PC-3 (cell line): ENCODE data around the gene CDR2L.

Source experiments
- CTCF ChIP-seq: fragments of 300-600 bp; sonication (generic); conservative IDR thresholded peaks from 2 replicates; pipeline ENCODE4 v1.5.1; 2017; ENCODE audit warnings: antibody characterized with exemption, low read depth, mild to moderate bottlenecking, low read length
- EZH2 ChIP-seq: fragments of 300-600 bp; sonication (generic); IDR thresholded peaks from one replicate; pipeline ENCODE4 v1.6.1; 2017; ENCODE audit warnings: antibody characterized with exemption, mild to moderate bottlenecking, low read length; ENCODE audit not compliant: unreplicated experiment
- EZH2phosphoT487 ChIP-seq: fragments of 300-600 bp; sonication (generic); IDR thresholded peaks from 2 replicates; pipeline ENCODE4 v1.6.1; 2018; ENCODE audit warnings: mild to moderate bottlenecking, antibody characterized with exemption, low read length, borderline replicate concordance

GRCh38 chr17:75031972-75032719 lies 44.7 kb downstream of the CDR2L start:
- TF ChIP-seq CTCF (no peak), EZH2phosphoT487 (no peak), EZH2 (no peak)
